Measurements from ENCODE around the gene C20orf144.

C20orf144 gene

GRCh38 chr20:33672426-33673113 is 10.4 kb downstream of the C20orf144 start:
- Histone ChIP-seq H3K9me3 (ENCODE audit: insufficient read depth, low read length) (no peaks in the 10 kb centered on the region), H3K27ac (ENCODE audit: low read length) (no peak overlapping the region), H3K4me1 (ENCODE audit: low read length) (peaks cover 22% of the 10 kb centered on the region), H3K9ac (ENCODE audit: low read length) (no peak overlapping the region), H3K36me3 (replicated peaks; ENCODE audit: low read depth, low read length) (peaks cover 23% of the 10 kb centered on the region), H3K4me3 (ENCODE audit: low read length) (no peak overlapping the region), H4K20me1 (ENCODE audit: insufficient read depth, low read length) (peaks cover 25% of the 10 kb centered on the region), H3K79me2 (ENCODE audit: low read length) (no peaks in the 10 kb centered on the region), H3K4me2 (ENCODE audit: low read length) (no peak overlapping the region), H3K27me3 (ENCODE audit: low read depth, low read length) (no peaks in the 10 kb centered on the region), H2AFZ (ENCODE audit: low read depth, low read length) (no peak overlapping the region)
- TF ChIP-seq EZH2phosphoT487 (IDR thresholded peaks at IDR 0.05; ENCODE audit: low read depth), result no peak

GRCh38 chr20:33673114-33673409 is 10.9 kb downstream of the C20orf144 start:
- no peak for TF ChIP-seq CTCF (IDR thresholded peaks at IDR 0.05; ENCODE audit: low read depth, low read length)
- TF ChIP-seq EZH2phosphoT487 (IDR thresholded peaks at IDR 0.05; ENCODE audit: low read depth), result no peak
- Histone ChIP-seq H3K4me1 (ENCODE audit: low read length) (peaks cover 19% of the 10 kb centered on the region), H3K36me3 (replicated peaks; ENCODE audit: low read depth, low read length) (peaks cover 28% of the 10 kb centered on the region), H3K9ac (ENCODE audit: low read length) (no peak overlapping the region), H3K27ac (ENCODE audit: low read length) (no peak overlapping the region), H3K27me3 (ENCODE audit: low read depth, low read length) (no peaks in the 10 kb centered on the region), H3K4me3 (ENCODE audit: low read length) (peak overlapping the region; percentile 77; the same call in 1 of the 2 replicates), H3K4me2 (ENCODE audit: low read length) (peak overlapping the region; percentile 83), H3K9me3 (ENCODE audit: insufficient read depth, low read length) (no peaks in the 10 kb centered on the region), H3K79me2 (ENCODE audit: low read length) (no peaks in the 10 kb centered on the region), H4K20me1 (ENCODE audit: insufficient read depth, low read length) (peaks cover 30% of the 10 kb centered on the region), H2AFZ (ENCODE audit: low read depth, low read length) (no peak overlapping the region)

GRCh38 chr20:33673410-33674293 is 11.5 kb downstream of the C20orf144 start:
- Histone ChIP-seq H3K36me3 (replicated peaks; ENCODE audit: low read depth, low read length) (peaks cover 32% of the 10 kb centered on the region), H3K4me1 (ENCODE audit: low read length) (peaks cover 16% of the 10 kb centered on the region), H3K79me2 (ENCODE audit: low read length) (no peaks in the 10 kb centered on the region), H3K4me2 (ENCODE audit: low read length) (peak overlapping the region; percentile 83), H4K20me1 (ENCODE audit: insufficient read depth, low read length) (peaks cover 35% of the 10 kb centered on the region), H3K9ac (ENCODE audit: low read length) (peak overlapping the region; percentile 69), H3K27me3 (ENCODE audit: low read depth, low read length) (no peaks in the 10 kb centered on the region), H2AFZ (ENCODE audit: low read depth, low read length) (no peak overlapping the region), H3K4me3 (ENCODE audit: low read length) (peak overlapping the region; percentile 77), H3K27ac (ENCODE audit: low read length) (no peak overlapping the region), H3K9me3 (ENCODE audit: insufficient read depth, low read length) (no peaks in the 10 kb centered on the region)
- TF ChIP-seq EZH2phosphoT487 (IDR thresholded peaks at IDR 0.05; ENCODE audit: low read depth) (no peak), CTCF (IDR thresholded peaks at IDR 0.05; ENCODE audit: low read depth, low read length) (no peak)

- TF ChIP-seq EZH2phosphoT487 (IDR thresholded peaks at IDR 0.05; ENCODE audit: low read depth) (no peak), CTCF (IDR thresholded peaks at IDR 0.05; ENCODE audit: low read depth, low read length) (no peak)
- H3K9me3 ChIP-seq (ENCODE audit: insufficient read depth, low read length), result no peaks in the 10 kb centered on the region
- peaks cover 31% of the 10 kb centered on the region for H3K36me3 ChIP-seq (replicated peaks; ENCODE audit: low read depth, low read length)
- peaks cover 44% of the 10 kb centered on the region for H4K20me1 ChIP-seq (ENCODE audit: insufficient read depth, low read length)
- no peaks in the 10 kb centered on the region for H3K79me2 ChIP-seq (ENCODE audit: low read length)
- H2AFZ ChIP-seq (ENCODE audit: low read depth, low read length), result no peak within 1 kb of the TSS
- peak within 1 kb of the TSS; percentile 77 for H3K4me3 ChIP-seq (ENCODE audit: low read length)
- H3K4me2 ChIP-seq (ENCODE audit: low read length), result peak within 1 kb of the TSS; percentile 83
- H3K27me3 ChIP-seq (ENCODE audit: low read depth, low read length), result no peaks in the 10 kb centered on the region
- peak within 1 kb of the TSS; percentile 69 for H3K9ac ChIP-seq (ENCODE audit: low read length)
- peaks cover 16% of the 10 kb centered on the region for H3K4me1 ChIP-seq (ENCODE audit: low read length)
- no peak within 1 kb of the TSS for H3K27ac ChIP-seq (ENCODE audit: low read length)
Measured at GRCh38 chr20:33674294-33675135, 12.4 kb downstream of the C20orf144 start, which contains the start of gene NECAB3. NECAB3 (minus strand) TSS chr20:33674428; CDS start chr20:33674352, 76 bp downstream.

Data from OCI-LY3 (cell line).